ENCODE data around the gene HLCS.

Gene HLCS

DNA sequence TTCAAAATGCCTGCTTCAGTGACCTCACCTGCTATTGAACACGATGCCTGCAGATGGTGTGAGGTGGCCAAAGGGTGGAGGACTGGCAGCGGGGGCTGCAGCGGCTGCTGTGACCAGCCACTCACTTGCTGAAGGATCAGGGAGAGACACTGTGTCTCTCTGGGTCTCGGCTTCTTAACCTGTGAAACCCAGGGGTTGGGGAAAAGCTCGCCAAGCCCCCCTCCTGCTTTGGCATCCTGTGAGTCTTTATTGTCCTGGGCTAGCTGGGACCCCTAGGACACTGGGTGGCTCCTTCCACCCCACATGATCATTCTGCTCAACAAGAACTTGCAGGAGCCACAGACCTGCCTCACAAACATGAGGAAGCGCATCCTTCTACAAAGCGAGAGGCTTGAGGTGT, 154.7 kb downstream of the HLCS start:
- TF ChIP-seq, protein P1, sequence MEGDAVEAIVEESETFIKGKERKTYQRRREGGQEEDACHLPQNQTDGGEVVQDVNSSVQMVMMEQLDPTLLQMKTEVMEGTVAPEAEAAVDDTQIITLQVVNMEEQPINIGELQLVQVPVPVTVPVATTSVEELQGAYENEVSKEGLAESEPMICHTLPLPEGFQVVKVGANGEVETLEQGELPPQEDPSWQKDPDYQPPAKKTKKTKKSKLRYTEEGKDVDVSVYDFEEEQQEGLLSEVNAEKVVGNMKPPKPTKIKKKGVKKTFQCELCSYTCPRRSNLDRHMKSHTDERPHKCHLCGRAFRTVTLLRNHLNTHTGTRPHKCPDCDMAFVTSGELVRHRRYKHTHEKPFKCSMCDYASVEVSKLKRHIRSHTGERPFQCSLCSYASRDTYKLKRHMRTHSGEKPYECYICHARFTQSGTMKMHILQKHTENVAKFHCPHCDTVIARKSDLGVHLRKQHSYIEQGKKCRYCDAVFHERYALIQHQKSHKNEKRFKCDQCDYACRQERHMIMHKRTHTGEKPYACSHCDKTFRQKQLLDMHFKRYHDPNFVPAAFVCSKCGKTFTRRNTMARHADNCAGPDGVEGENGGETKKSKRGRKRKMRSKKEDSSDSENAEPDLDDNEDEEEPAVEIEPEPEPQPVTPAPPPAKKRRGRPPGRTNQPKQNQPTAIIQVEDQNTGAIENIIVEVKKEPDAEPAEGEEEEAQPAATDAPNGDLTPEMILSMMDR (IDR thresholded peaks at IDR 0.05; ENCODE audit: low read depth, low read length), result no peak
- no peaks in the 10 kb centered on the region for H3K27me3 ChIP-seq (ENCODE audit: insufficient read depth, low read depth, severe bottlenecking)
- no peak for DNase-seq
- H3K27ac ChIP-seq, result no peak overlapping the region
- no peak overlapping the region for H3K4me3 ChIP-seq (ENCODE audit: low read depth, low read length)
- H3K9me3 ChIP-seq (ENCODE audit: severe bottlenecking), result no peaks in the 10 kb centered on the region
- no peaks in the 10 kb centered on the region for H3K36me3 ChIP-seq

- no peak overlapping the region for H3K4me3 ChIP-seq (ENCODE audit: low read depth, low read length)
- TF ChIP-seq, protein P1 (IDR thresholded peaks at IDR 0.05; ENCODE audit: low read depth, low read length), result no peak
- H3K9me3 ChIP-seq (ENCODE audit: severe bottlenecking), result no peaks in the 10 kb centered on the region
- no peak overlapping the region for H3K27ac ChIP-seq
- no peaks in the 10 kb centered on the region for H3K36me3 ChIP-seq
- DNase-seq, result no peak
- no peaks in the 10 kb centered on the region for H3K27me3 ChIP-seq (ENCODE audit: insufficient read depth, low read depth, severe bottlenecking)
These were observed 156.0 kb downstream of the HLCS start for GRCh38 chr21:36810443-36810842.

GRCh38 chr21:36807422-36807928, 159.0 kb downstream of the HLCS start:
- Histone ChIP-seq H3K27me3 (ENCODE audit: insufficient read depth, low read depth, severe bottlenecking) (no peaks in the 10 kb centered on the region), H3K27ac (no peak overlapping the region), H3K4me3 (ENCODE audit: low read depth, low read length) (no peak overlapping the region), H3K36me3 (peaks cover 2% of the 10 kb centered on the region; the same call in 1 of the 2 replicates), H3K9me3 (ENCODE audit: severe bottlenecking) (no peaks in the 10 kb centered on the region)
- TF ChIP-seq, protein P1 (IDR thresholded peaks at IDR 0.05; ENCODE audit: low read depth, low read length), result no peak
- no peak for DNase-seq

DNA sequence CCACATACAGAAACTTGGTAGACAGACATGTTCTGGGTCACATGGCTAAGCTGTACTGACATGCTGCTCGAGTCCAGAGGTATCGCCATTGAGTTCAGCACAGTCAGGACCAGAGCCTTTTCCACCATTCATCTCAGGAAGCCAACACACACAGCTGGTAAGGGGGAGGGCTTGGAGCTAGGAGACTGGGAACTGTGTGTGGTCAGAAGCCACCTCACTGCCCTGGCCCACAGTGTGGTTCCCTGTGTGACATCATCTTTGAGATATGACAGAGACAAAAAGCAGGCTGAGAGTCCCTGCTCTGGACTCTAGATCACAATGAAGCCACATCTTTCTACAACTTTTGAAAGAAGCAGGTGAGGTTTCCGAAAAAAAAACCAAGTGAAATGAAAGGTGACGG, 160.4 kb downstream of the HLCS start:
- no peak overlapping the region for H3K4me3 ChIP-seq (ENCODE audit: low read depth, low read length)
- H3K9me3 ChIP-seq (ENCODE audit: severe bottlenecking), result no peaks in the 10 kb centered on the region
- DNase-seq, result no peak
- H3K36me3 ChIP-seq, result peaks cover 4% of the 10 kb centered on the region; the same call in 1 of the 2 replicates
- no peaks in the 10 kb centered on the region for H3K27me3 ChIP-seq (ENCODE audit: insufficient read depth, low read depth, severe bottlenecking)
- TF ChIP-seq, protein P1 (IDR thresholded peaks at IDR 0.05; ENCODE audit: low read depth, low read length), result no peak
- H3K27ac ChIP-seq, result no peak overlapping the region

DNA sequence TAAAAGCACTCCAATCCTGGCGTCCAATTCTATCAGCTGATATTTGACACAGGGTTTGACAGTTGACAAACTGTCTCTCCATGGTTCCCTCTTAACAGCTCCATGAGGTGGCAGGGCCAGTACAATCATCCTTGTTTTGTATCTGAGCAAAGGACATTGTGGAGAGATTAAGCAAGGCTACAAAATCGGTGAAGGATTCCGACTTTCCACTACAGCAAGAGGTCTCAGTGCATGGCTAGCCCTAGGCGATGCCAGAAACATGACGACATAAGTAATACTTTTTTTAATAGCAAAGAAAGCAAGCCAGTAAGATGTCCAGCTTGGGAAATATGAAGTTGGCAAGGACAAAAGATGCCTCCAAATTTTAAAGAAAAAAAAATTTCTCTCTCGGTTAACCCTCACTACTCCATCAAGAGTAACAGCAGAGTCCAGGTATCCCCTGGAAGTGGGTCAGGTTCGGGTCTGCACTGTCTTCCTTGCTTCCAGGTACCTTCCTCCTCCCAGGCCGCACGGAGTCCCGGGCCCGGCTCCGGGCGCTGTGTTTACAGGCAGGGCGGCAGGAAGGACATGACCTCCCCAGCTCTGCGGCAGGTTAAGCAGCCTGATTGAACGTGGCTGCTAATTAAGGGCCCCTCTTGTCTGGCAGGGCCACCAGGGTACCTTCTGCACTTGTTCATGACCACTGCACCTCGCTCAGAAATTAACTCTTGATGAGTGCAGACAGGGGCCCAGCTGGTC, 161.4 kb downstream of the HLCS start:
- no peak for DNase-seq
- Histone ChIP-seq H3K27me3 (ENCODE audit: insufficient read depth, low read depth, severe bottlenecking) (no peaks in the 10 kb centered on the region), H3K4me3 (ENCODE audit: low read depth, low read length) (no peak overlapping the region), H3K27ac (no peak overlapping the region), H3K9me3 (ENCODE audit: severe bottlenecking) (no peaks in the 10 kb centered on the region), H3K36me3 (peaks cover 4% of the 10 kb centered on the region; the same call in 1 of the 2 replicates)
- TF ChIP-seq, protein P1 (IDR thresholded peaks at IDR 0.05; ENCODE audit: low read depth, low read length), result no peak

Data from WERI-Rb-1 (cell line).